Peyer's patch (tissue), 4 donors: ENCODE measurements around the gene XYLT1. TPM values are rescaled to one million over a fixed set of nuclear protein-coding genes. Genes with fewer than 3 reads are reported as not detected.

Experiments used
- DNase-seq, 3 donors: peaks; one replicate each; pipeline ENCODE4 v3.0.0-alpha.2; 2017 to 2019
- H3K27ac ChIP-seq, 4 donors: fragments of 200-600 bp; sonication (generic); one replicate each; pipeline ENCODE4 v1.5.1; 2016 to 2019
- H3K27me3 ChIP-seq, 2 donors: fragments of 200-600 bp; sonication (generic); one replicate each; pipeline ENCODE4 v1.5.1; 2019
- H3K36me3 ChIP-seq, 3 donors: fragments of 200-600 bp; sonication (generic); one replicate each; pipeline ENCODE4 v1.5.1; 2016 to 2019
- H3K4me1 ChIP-seq, 4 donors: fragments of 200-600 bp; sonication (generic); one replicate each; pipeline ENCODE4 v1.5.1; 2016 to 2019
- H3K4me3 ChIP-seq, 4 donors: fragments of 200-600 bp; sonication (generic); 1 replicate in 3 of 4; 2 replicates in 1 of 4; pipeline ENCODE4 v1.5.1; 2016 to 2019; ENCODE audit warnings: mild to moderate bottlenecking in 1 of 4
- H3K9me3 ChIP-seq, 4 donors: fragments of 200-600 bp; sonication (generic); one replicate each; pipeline ENCODE4 v1.5.1; 2016 to 2019; ENCODE audit warnings: mild to moderate bottlenecking in 1 of 4
- CTCF ChIP-seq, 6 experiments: fragments of 450-650 bp in 4 of 6; fragments of 200-600 bp in 2 of 6; sonication (generic) in 1 of 6; IDR thresholded peaks; one replicate each; pipeline ENCODE4 v1.5.1; 2017 to 2019; ENCODE audit warnings: antibody characterized with exemption in 6 of 6, mild to moderate bottlenecking in 3 of 6, moderate library complexity in 1 of 6
- POLR2A ChIP-seq, 2 donors: fragments of 450-650 bp; IDR thresholded peaks; one replicate each; pipeline ENCODE4 v1.5.1; 2017; ENCODE audit warnings: antibody characterized with exemption in 2 of 2, mild to moderate bottlenecking in 2 of 2, moderate library complexity in 2 of 2
- total RNA-seq, 4 donors: library from RNA; depleted of rRNA; stranded (reverse); fragments of >200 nt; gene quantifications; one replicate each; pipeline ENCODE4 v1.1.0, GENCODE V29; 2016

The XYLT1 gene
- total RNA-seq, 4 donors from 2014 or later: 18.7 to 42.1 (median 37.7) TPM

GRCh38 chr16:17377360-17378324 is 93.1 kb downstream of the XYLT1 start:
- no peaks in the 10 kb centered on the region for H3K27me3 ChIP-seq
- no peaks in the 10 kb centered on the region for H3K36me3 ChIP-seq
- H3K4me3 ChIP-seq: no peak overlapping the region
- H3K27ac ChIP-seq: peak overlapping the region; percentile 25 to 82 (median 68)
- no peaks in the 10 kb centered on the region for H3K9me3 ChIP-seq
- H3K4me1 ChIP-seq: peaks cover 0 to 25% (median 11%) of the 10 kb centered on the region in 4 donors
- TF ChIP-seq CTCF (IDR thresholded peaks at IDR 0.05) (no peak), POLR2A (IDR thresholded peaks at IDR 0.05) (no peak)
- peak in 2 of 3 donors; percentile 50 to 52 for DNase-seq

GRCh38 chr16:17375461-17376304 is 95.1 kb downstream of the XYLT1 start:
- TF ChIP-seq POLR2A (IDR thresholded peaks at IDR 0.05): no peak
- TF ChIP-seq CTCF (IDR thresholded peaks at IDR 0.05): peak in 1 of 6 experiments; percentile 7
- no peaks in the 10 kb centered on the region for H3K36me3 ChIP-seq
- H3K9me3 ChIP-seq: no peaks in the 10 kb centered on the region
- H3K4me1 ChIP-seq: peaks cover 2 to 28% (median 16%) of the 10 kb centered on the region in 4 donors
- no peaks in the 10 kb centered on the region for H3K27me3 ChIP-seq
- peak overlapping the region in 3 of 4 donors; percentile 18 to 58 (median 32) for H3K27ac ChIP-seq
- H3K4me3 ChIP-seq: no peak overlapping the region
- peak in 1 of 3 donors; percentile 52 for DNase-seq

- DNase-seq: no peak
- Histone ChIP-seq H3K4me3 (no peak overlapping the region), H3K27me3 (no peaks in the 10 kb centered on the region), H3K27ac (peak overlapping the region in 1 of 4 donors; percentile 28), H3K9me3 (no peaks in the 10 kb centered on the region), H3K36me3 (no peaks in the 10 kb centered on the region), H3K4me1 (peaks cover 9 to 37% (median 25%) of the 10 kb centered on the region in 4 donors)
- TF ChIP-seq CTCF (IDR thresholded peaks at IDR 0.05): no peak
- no peak for TF ChIP-seq POLR2A (IDR thresholded peaks at IDR 0.05)
Measured at GRCh38 chr16:17374668-17375255, 96.0 kb downstream of the XYLT1 start.

GRCh38 chr16:17373533-17373932 is 97.2 kb downstream of the XYLT1 start:
- no peaks in the 10 kb centered on the region for H3K27me3 ChIP-seq
- no peaks in the 10 kb centered on the region for H3K36me3 ChIP-seq
- no peak overlapping the region for H3K27ac ChIP-seq
- no peak for DNase-seq
- H3K4me3 ChIP-seq: no peak overlapping the region
- no peaks in the 10 kb centered on the region for H3K9me3 ChIP-seq
- TF ChIP-seq CTCF (IDR thresholded peaks at IDR 0.05): no peak
- TF ChIP-seq POLR2A (IDR thresholded peaks at IDR 0.05): no peak
- peaks cover 9 to 38% (median 24%) of the 10 kb centered on the region in 4 donors for H3K4me1 ChIP-seq

- Histone ChIP-seq H3K27ac (no peak overlapping the region), H3K27me3 (no peaks in the 10 kb centered on the region), H3K9me3 (no peaks in the 10 kb centered on the region), H3K36me3 (no peaks in the 10 kb centered on the region), H3K4me3 (no peak overlapping the region), H3K4me1 (peaks cover 9 to 43% (median 22%) of the 10 kb centered on the region in 4 donors)
- TF ChIP-seq CTCF (IDR thresholded peaks at IDR 0.05) (no peak), POLR2A (IDR thresholded peaks at IDR 0.05) (no peak)
- no peak for DNase-seq
Measured at GRCh38 chr16:17372386-17372785, 98.4 kb downstream of the XYLT1 start.
